Measurements from ENCODE around the gene RAC2.

DNA sequence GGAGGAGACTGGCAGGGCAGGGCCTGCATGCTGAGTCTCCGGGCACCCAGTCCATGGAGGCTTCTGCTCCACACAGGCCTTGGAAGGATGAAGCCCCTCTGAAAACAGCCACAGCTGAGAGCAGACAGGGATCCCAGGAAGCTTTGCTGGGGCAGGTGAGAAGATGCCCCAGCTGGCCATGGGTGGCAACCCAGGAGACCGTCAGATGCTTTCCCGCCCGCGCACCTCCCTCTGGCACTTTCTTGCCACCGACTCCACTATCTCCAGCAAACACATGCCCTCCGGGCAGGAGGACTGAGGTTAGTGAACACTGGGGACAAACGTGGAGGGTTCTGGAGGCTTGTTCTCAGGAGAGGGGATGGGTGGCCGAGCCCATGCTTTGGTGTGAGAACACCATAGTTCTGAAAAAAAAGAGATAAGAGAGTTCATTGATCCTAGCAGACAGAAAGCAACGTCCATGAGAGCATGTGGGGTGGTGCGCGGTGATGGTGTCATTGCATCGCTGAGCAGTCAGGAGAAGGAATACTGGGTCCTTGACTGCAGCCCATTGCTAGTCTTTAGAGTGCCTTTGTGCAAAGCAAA lies 58.3 kb downstream of the RAC2 start:
- TF ChIP-seq, protein P1, sequence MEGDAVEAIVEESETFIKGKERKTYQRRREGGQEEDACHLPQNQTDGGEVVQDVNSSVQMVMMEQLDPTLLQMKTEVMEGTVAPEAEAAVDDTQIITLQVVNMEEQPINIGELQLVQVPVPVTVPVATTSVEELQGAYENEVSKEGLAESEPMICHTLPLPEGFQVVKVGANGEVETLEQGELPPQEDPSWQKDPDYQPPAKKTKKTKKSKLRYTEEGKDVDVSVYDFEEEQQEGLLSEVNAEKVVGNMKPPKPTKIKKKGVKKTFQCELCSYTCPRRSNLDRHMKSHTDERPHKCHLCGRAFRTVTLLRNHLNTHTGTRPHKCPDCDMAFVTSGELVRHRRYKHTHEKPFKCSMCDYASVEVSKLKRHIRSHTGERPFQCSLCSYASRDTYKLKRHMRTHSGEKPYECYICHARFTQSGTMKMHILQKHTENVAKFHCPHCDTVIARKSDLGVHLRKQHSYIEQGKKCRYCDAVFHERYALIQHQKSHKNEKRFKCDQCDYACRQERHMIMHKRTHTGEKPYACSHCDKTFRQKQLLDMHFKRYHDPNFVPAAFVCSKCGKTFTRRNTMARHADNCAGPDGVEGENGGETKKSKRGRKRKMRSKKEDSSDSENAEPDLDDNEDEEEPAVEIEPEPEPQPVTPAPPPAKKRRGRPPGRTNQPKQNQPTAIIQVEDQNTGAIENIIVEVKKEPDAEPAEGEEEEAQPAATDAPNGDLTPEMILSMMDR (IDR thresholded peaks at IDR 0.05; ENCODE audit: poor library complexity), result no peak
- TF ChIP-seq EZH2 (IDR thresholded peaks at IDR 0.05; ENCODE audit: borderline replicate concordance) (no peak), EZH2phosphoT487 (IDR thresholded peaks at IDR 0.05; ENCODE audit: low read depth, severe bottlenecking, unreplicated experiment) (no peak)
